Fibroblast of lung (primary cell): ENCODE measurements around the gene FBXW12. TPM values are rescaled to one million over a fixed set of nuclear protein-coding genes. Genes with fewer than 3 reads are reported as not detected.

Experiments
- DNase-seq, 2 donors: peaks; one replicate each; pipeline versions ENCODE4 v3.0.0 to v3.0.0-alpha.2; 2010; ENCODE audit warnings: low read depth in 2 of 2
- H2AFZ ChIP-seq: 2 replicates; pipeline ENCODE4 v1.5.1; 2012; ENCODE audit warnings: low read length, control low read depth, inconsistent platforms
- H3K27ac ChIP-seq: 2 replicates; pipeline ENCODE4 v1.5.1; 2011; ENCODE audit warnings: low read length, control low read depth; ENCODE audit not compliant: insufficient read depth
- H3K27me3 ChIP-seq: 2 replicates; pipeline ENCODE4 v1.5.1; 2011; ENCODE audit warnings: mild to moderate bottlenecking, low read length; ENCODE audit not compliant: control insufficient read depth, insufficient read depth
- H3K36me3 ChIP-seq: 2 replicates; pipeline ENCODE4 v1.5.1; 2011; ENCODE audit warnings: low read length; ENCODE audit not compliant: control insufficient read depth, insufficient read depth
- H3K4me1 ChIP-seq: 2 replicates; pipeline ENCODE4 v1.5.1; 2011; ENCODE audit warnings: low read length; ENCODE audit not compliant: control insufficient read depth, insufficient read depth; ENCODE audit errors: extremely low read depth
- H3K4me2 ChIP-seq: 2 replicates; pipeline ENCODE4 v1.5.1; 2011; ENCODE audit warnings: low read length, control low read depth; ENCODE audit not compliant: insufficient read depth; ENCODE audit errors: extremely low read depth
- H3K4me3 ChIP-seq, 4 experiments: fragments of 200-600 bp in 1 of 4; sonication (generic) in 1 of 4; replicated peaks in 1 of 4; 2 replicates each; pipeline ENCODE4 v1.5.1; 2011 to 2016; ENCODE audit warnings: low read length in 4 of 4, low read depth in 3 of 4, mild to moderate bottlenecking in 3 of 4, control low read depth in 2 of 4, inconsistent platforms in 1 of 4, mixed read lengths in 1 of 4; ENCODE audit not compliant: insufficient read depth in 1 of 4; ENCODE audit errors: control extremely low read depth in 1 of 4
- H3K79me2 ChIP-seq: 2 replicates; pipeline ENCODE4 v1.5.1; 2012; ENCODE audit warnings: mild to moderate bottlenecking, low read length, inconsistent platforms; ENCODE audit not compliant: control insufficient read depth, insufficient read depth
- H3K9ac ChIP-seq: 2 replicates; pipeline ENCODE4 v1.5.1; 2011; ENCODE audit warnings: mild to moderate bottlenecking, low read length, control low read depth; ENCODE audit not compliant: insufficient read depth
- H3K9me3 ChIP-seq: 2 replicates; pipeline ENCODE4 v1.5.1; 2012; ENCODE audit warnings: low read depth, low read length; ENCODE audit not compliant: control insufficient read depth, insufficient read depth
- H4K20me1 ChIP-seq: 2 replicates; pipeline ENCODE4 v1.5.1; 2011; ENCODE audit warnings: low read length; ENCODE audit not compliant: control insufficient read depth, insufficient read depth; ENCODE audit errors: extremely low read depth
- EZH2 ChIP-seq: IDR thresholded peaks from 2 replicates; pipeline ENCODE4 v1.5.1; 2012; ENCODE audit warnings: low read length, control low read depth, mild to moderate bottlenecking; ENCODE audit errors: missing control alignments
- polyA plus RNA-seq, 2 donors: library from polyadenylated mRNA; depleted of rRNA in 1 of 2; stranded (reverse) in 1 of 2; unstranded in 1 of 2; fragments of >200 nt; gene quantifications; 2 replicates each; pipeline ENCODE4 v1.2.1, GENCODE V29; 2011 to 2012; ENCODE audit warnings: missing spikeins in 1 of 2
- total RNA-seq: library from RNA; depleted of rRNA; stranded (reverse); fragments of >200 nt; gene quantifications from 2 replicates; pipeline ENCODE4 v1.2.1, GENCODE V29; 2014
- TF ChIP-seq, protein P1 (sequence below), 2 donors: IDR thresholded peaks in 1 of 2; conservative IDR thresholded peaks in 1 of 2; 1 replicate in 1 of 2; 2 replicates in 1 of 2; pipeline ENCODE4 v1.5.1; 2011 to 2012; ENCODE audit warnings: low read length in 2 of 2, control low read depth in 1 of 2, inconsistent platforms in 1 of 2, low read depth in 1 of 2, mild to moderate bottlenecking in 1 of 2

Gene FBXW12
- total and polyA plus RNA-seq, 2 donors (not counting 1 experiment from before 2014, with no cell fraction given) = 0.06 TPM; not detected in 1

DNA sequence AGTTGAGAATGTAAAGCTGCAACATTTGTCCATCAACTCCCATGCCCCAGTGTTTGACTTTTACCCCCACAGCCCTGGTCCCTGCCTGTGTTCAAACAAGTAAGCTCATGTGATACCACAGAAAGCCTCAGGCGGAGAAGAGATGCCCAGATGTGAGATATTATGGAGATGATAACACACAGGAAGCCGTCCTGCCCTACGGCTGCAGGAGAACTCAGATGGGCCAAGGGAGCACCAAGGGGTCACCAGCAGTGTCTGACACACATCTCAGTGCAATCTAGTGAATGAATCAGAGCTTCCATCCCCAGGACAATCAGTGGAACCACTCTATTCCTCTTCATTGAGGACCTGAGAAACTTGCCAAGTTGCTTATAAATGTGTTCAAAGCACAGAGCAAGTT, 24.5 kb upstream of the FBXW12 start:
- no peak overlapping the region for H3K4me3 ChIP-seq
- H3K27ac ChIP-seq = no peak overlapping the region
- no peak overlapping the region for H2AFZ ChIP-seq
- no peaks in the 10 kb centered on the region for H4K20me1 ChIP-seq
- no peaks in the 10 kb centered on the region for H3K79me2 ChIP-seq
- H3K4me2 ChIP-seq = no peak overlapping the region
- H3K9ac ChIP-seq = no peak overlapping the region
- no peak for DNase-seq
- H3K4me1 ChIP-seq = no peaks in the 10 kb centered on the region
- H3K36me3 ChIP-seq = no peaks in the 10 kb centered on the region
- H3K9me3 ChIP-seq = no peaks in the 10 kb centered on the region
- H3K27me3 ChIP-seq = peaks cover 8% of the 10 kb centered on the region
- TF ChIP-seq, protein P1, sequence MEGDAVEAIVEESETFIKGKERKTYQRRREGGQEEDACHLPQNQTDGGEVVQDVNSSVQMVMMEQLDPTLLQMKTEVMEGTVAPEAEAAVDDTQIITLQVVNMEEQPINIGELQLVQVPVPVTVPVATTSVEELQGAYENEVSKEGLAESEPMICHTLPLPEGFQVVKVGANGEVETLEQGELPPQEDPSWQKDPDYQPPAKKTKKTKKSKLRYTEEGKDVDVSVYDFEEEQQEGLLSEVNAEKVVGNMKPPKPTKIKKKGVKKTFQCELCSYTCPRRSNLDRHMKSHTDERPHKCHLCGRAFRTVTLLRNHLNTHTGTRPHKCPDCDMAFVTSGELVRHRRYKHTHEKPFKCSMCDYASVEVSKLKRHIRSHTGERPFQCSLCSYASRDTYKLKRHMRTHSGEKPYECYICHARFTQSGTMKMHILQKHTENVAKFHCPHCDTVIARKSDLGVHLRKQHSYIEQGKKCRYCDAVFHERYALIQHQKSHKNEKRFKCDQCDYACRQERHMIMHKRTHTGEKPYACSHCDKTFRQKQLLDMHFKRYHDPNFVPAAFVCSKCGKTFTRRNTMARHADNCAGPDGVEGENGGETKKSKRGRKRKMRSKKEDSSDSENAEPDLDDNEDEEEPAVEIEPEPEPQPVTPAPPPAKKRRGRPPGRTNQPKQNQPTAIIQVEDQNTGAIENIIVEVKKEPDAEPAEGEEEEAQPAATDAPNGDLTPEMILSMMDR (conservative IDR thresholded peaks at IDR 0.05 in 1 of 2, IDR thresholded peaks at IDR 0.05 in 1 of 2; ENCODE audit: low read depth in 1 of 2, low read length in 2 of 2) = no peak
- TF ChIP-seq EZH2 = no peak

DNA sequence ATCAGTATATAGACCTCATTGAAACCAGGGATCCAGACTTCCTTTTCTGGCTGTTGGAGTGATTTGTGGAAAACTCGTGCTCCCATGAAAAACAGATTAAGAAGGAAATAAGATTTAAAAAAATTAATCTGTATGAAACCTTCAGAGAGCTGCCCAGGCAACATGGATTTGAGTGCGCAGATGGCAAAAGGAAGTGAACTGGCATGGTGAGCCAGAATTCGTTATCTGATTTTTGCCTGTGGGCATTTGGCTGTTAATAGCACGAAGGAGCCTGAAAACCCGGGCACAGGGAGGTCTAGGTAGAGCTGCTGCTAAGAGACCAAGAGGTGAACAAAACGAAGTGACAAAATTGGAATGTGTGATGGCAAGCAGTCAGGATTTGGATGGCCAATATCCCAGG, 19.5 kb upstream of the FBXW12 start:
- Histone ChIP-seq H3K27me3 (peaks cover 6% of the 10 kb centered on the region), H3K4me2 (no peak overlapping the region), H3K79me2 (no peaks in the 10 kb centered on the region), H3K36me3 (no peaks in the 10 kb centered on the region), H2AFZ (no peak overlapping the region), H3K4me1 (no peaks in the 10 kb centered on the region), H3K4me3 (no peak overlapping the region), H4K20me1 (no peaks in the 10 kb centered on the region), H3K9ac (no peak overlapping the region), H3K27ac (no peak overlapping the region), H3K9me3 (no peaks in the 10 kb centered on the region)
- TF ChIP-seq, protein P1 (conservative IDR thresholded peaks at IDR 0.05 in 1 of 2, IDR thresholded peaks at IDR 0.05 in 1 of 2; ENCODE audit: low read depth in 1 of 2, low read length in 2 of 2) = no peak
- no peak for DNase-seq

DNA sequence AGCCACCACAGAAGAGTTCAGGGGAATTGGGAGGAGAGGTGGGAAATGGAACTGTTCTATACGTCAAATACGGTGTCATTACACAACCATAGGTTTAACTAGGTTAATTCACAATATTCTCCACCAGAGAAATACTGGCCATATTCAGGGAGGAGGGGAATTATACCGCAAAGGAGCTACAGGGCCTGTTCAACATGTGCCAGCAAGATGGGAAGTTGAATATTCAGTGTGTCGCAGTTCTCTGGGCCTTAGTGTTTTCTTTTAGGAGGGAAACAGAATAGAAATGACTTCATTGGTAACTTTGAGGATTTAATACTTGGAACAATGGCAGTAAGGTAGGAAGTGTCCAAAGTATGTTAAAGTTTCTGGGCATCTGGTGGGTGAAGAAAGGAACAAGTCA, 18.0 kb upstream of the FBXW12 start:
- DNase-seq = no peak
- Histone ChIP-seq H3K4me2 (no peak overlapping the region), H3K4me1 (no peaks in the 10 kb centered on the region), H3K4me3 (no peak overlapping the region), H3K27ac (no peak overlapping the region), H3K27me3 (peaks cover 3% of the 10 kb centered on the region), H3K9me3 (no peaks in the 10 kb centered on the region), H4K20me1 (no peaks in the 10 kb centered on the region), H3K9ac (no peak overlapping the region), H3K79me2 (no peaks in the 10 kb centered on the region), H3K36me3 (no peaks in the 10 kb centered on the region), H2AFZ (no peak overlapping the region)
- TF ChIP-seq EZH2 = no peak
- TF ChIP-seq, protein P1 (conservative IDR thresholded peaks at IDR 0.05 in 1 of 2, IDR thresholded peaks at IDR 0.05 in 1 of 2; ENCODE audit: low read depth in 1 of 2, low read length in 2 of 2) = no peak
